ENCODE results near the gene SUFU.

Gene SUFU

DNA sequence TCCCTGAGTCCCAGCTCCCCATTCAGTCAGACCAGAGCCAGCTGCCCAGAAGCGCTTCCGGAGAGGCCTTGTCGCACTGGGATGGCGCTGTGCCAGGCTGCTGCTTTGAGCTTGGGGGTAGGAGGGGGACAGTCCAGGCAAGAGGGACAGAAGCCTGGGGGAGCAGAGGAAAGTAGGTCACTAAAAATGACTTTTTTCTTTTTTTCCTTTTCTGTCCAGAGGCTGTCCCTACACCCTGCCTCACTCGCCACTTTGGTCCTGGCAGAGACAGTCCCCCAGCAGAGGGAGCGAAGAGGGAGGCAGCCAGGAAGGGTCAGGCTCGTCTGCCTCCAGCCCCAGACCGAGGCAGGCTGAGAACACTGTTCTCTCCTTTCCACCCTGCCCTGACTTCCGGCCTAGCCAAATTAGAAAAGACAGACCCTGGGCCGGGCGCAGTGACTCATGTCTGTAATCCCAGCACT lies 124.7 kb downstream of the SUFU start:
- no peak for DNase-seq (ENCODE audit: low spot score)
- TF ChIP-seq, protein P1, sequence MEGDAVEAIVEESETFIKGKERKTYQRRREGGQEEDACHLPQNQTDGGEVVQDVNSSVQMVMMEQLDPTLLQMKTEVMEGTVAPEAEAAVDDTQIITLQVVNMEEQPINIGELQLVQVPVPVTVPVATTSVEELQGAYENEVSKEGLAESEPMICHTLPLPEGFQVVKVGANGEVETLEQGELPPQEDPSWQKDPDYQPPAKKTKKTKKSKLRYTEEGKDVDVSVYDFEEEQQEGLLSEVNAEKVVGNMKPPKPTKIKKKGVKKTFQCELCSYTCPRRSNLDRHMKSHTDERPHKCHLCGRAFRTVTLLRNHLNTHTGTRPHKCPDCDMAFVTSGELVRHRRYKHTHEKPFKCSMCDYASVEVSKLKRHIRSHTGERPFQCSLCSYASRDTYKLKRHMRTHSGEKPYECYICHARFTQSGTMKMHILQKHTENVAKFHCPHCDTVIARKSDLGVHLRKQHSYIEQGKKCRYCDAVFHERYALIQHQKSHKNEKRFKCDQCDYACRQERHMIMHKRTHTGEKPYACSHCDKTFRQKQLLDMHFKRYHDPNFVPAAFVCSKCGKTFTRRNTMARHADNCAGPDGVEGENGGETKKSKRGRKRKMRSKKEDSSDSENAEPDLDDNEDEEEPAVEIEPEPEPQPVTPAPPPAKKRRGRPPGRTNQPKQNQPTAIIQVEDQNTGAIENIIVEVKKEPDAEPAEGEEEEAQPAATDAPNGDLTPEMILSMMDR (IDR thresholded peaks at IDR 0.05; ENCODE audit: extremely low read depth, insufficient read depth, missing control alignments) = no peak

DNA sequence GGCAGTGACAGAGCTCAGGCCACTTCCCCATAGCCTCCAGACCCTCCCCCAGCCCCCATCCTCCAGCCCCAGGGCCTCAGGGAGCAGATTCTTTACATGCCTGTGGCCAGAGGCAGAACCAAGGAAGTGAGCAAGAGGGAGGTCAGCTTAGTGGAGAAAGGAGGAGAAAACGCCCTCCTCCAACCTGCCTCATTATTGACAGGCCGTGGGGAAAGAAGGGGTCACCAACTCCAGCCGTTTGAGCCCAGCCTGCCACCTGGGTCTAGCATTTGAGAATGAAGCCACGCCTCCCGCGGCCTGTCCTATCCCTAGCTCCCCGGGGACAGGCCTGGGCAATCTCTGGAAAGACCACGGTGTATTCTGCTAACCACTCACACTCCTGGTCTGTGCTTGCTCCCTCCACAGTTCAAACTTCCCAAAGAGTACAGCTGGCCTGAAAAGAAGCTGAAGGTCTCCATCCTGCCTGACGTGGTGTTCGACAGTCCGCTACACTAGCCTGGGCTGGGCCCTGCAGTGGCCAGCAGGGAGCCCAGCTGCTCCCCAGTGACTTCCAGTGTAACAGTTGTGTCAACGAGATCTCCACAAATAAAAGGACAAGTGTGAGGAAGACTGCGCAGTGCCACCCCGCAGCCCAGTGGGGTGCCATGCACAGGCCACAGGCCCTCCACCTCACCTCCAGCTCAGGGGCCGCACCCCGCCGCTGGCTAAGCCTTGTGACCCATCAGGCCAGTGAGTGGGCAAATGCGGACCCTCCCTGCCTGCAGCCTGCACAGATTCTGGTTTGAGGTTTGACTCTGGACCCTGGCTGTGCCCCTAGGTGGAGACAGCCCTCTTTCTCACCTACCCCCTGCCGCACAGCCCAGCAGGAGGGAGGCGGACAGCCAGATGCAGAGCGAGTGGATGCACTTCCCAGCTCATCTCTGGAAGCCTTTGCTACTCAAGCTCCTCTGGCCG lies 126.2 kb downstream of the SUFU start:
- in situ Hi-C loops (cut with MboI; ENCODE audit: low pct_unique_long_range_greater_than_20kb, low sequenced_read_pairs, unreplicated experiment) = no loop called here
- no peak for DNase-seq (ENCODE audit: low spot score)
- TF ChIP-seq, protein P1 (IDR thresholded peaks at IDR 0.05; ENCODE audit: extremely low read depth, insufficient read depth, missing control alignments) = no peak

More for the DNA sequence above, 124.7 kb downstream of the SUFU start:
- in situ Hi-C loops (cut with MboI; ENCODE audit: low pct_unique_long_range_greater_than_20kb, low sequenced_read_pairs, unreplicated experiment) = no loop called here

DNA sequence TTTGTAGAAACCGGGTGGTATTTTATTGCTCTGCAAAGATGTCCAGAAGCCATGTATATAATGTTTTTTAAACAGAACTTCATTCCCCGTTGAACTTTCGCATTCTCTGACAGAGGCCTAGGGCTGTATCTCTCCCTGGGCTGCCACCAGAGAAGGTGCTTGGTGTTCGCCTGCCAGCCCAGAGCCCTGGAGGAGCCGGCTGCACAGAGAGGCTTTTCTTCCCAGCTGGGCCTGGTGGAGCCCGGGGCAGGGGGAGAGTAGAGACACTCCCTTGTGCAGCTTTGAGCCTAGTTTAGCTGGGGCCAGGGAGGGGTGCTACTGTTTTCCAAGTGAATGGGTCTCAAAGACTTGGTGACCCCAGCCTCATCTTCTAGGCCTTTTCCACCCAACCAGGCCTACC lies 126.9 kb downstream of the SUFU start:
- DNase-seq (ENCODE audit: low spot score) = no peak
- TF ChIP-seq, protein P1 (IDR thresholded peaks at IDR 0.05; ENCODE audit: extremely low read depth, insufficient read depth, missing control alignments) = no peak
- in situ Hi-C loops (cut with MboI; ENCODE audit: low pct_unique_long_range_greater_than_20kb, low sequenced_read_pairs, unreplicated experiment) = no loop called here

DNA sequence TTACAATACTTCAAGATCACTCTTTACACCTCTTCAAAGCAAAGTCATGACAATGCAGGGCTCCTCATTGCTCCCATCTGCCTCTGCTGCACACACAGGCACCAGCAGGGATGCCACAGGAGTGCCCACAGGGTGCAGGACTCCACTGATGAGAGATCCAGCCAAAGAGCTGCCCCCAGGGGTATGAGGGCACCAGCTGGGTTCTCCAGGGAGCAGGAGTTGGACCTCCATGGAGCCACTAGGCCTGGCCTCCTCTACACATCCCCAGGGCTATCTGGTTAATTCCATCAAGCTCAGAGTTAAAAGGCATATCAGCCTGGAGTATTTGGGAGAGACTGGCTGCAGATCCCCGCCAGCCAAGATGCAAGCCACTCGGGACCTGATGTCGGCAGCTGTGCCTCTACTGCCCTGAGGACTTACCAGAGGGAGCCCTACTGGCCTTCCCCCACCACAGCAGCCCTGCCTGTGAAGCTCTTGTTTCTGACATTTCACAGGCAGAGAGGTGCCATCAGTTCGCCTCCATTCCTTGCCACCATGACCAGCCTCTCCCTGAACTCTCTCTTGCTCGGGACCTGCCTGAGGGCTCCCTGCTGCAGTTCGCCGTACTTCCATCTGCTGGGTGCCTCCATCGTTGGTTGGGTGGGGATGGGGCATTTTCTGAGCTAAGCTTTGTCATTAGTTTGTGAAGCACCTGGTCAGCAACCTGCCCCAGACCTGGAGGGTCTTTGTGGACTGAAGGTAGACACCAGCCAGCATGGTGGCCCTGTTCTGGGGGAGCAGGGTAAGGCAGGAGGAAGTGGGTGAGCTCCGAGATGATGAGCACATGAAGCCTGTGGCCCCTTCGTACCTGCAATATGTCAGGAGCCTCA lies 128.0 kb downstream of the SUFU start:
- DNase-seq (ENCODE audit: low spot score) = no peak
- in situ Hi-C loops (cut with MboI; ENCODE audit: low pct_unique_long_range_greater_than_20kb, low sequenced_read_pairs, unreplicated experiment) = no loop called here
- TF ChIP-seq, protein P1 (IDR thresholded peaks at IDR 0.05; ENCODE audit: extremely low read depth, insufficient read depth, missing control alignments) = no peak

DNA sequence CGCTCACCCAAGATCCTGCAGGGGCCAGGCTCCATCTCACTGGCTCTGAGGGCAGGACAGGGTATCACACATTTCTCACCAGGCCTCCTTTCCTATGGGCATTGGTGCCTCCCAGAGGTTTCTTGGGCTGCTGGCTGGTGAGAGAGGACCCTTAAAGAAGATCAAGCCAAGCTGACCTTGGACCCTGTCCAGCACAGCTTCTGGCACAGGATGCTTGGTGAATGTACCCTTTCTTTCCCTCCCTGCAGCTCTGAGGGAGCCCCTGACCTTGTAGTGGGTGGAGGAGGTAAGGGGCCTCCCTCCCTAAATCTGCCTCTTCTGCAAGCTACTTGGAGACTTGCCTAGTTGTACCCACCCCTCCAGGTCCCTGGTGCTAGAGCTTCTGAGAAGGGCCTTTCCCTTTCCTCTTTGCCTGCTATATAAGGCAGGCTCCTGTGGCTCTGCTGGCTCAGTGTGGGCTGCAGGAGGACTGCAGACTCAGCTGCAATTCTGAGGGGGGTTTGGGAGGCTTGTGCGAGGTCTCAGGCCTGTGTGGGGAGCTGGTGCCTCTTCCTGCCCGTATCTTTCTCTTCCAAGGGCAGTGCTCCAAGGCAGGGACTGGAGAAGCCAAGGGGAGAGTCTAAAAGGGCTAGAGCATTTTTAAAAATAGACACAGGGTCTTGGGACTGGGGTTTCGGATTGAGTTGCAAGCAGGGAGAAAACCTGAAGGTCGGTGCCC lies 128.8 kb downstream of the SUFU start:
- in situ Hi-C loops (cut with MboI; ENCODE audit: low pct_unique_long_range_greater_than_20kb, low sequenced_read_pairs, unreplicated experiment) = no loop called here
- TF ChIP-seq, protein P1 (IDR thresholded peaks at IDR 0.05; ENCODE audit: extremely low read depth, insufficient read depth, missing control alignments) = no peak
- DNase-seq (ENCODE audit: low spot score) = no peak

DNA sequence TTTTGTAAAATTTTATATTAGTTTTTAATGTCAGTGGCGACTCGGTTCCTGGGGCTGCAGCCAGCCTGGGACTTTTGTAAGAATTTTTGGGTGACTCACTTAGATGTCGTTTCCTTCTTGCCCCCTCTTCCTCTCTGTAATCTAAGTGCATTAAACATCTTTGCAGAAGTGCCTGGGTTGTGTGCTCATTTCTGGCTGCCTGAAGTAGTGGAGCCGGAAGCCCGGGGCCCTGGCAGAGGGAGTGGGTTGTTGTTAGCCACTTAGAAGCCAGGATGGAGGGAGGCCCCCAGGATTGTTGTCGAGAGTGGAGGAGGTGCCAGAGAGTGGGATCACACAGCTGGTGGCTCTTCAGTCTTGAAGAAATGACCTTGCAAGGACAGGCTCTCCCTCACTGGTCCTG lies 129.5 kb downstream of the SUFU start:
- in situ Hi-C loops (cut with MboI; ENCODE audit: low pct_unique_long_range_greater_than_20kb, low sequenced_read_pairs, unreplicated experiment) = no loop called here
- TF ChIP-seq, protein P1 (IDR thresholded peaks at IDR 0.05; ENCODE audit: extremely low read depth, insufficient read depth, missing control alignments) = no peak
- no peak for DNase-seq (ENCODE audit: low spot score)

Data from GM13977 (cell line).